Stimulated activated naive CD8-positive, alpha-beta T cell treated with anti-CD3 and anti-CD28 coated beads, Interleukin-15, Interleukin-2, amounts not matched to agents 100 ng/mL and 50 ng/mL, for 24 hours (primary cell): ENCODE results near the gene SPIN4.
A peak's percentile ranks its signal among the peaks of the same experiment; 100 is the strongest.
"Not testable (repeated sequence)": the region's sequence is repeated elsewhere in the genome, so short reads cannot be mapped to it uniquely, and the experiment has no call there.

Experiments used
- H3K27ac Mint-ChIP-seq: one replicate; pipeline ENCODE4 v1.8.0; 2021; ENCODE audit warnings: mild to moderate bottlenecking, mixed read lengths
- H3K27me3 Mint-ChIP-seq: one replicate; pipeline ENCODE4 v1.8.0; 2021; ENCODE audit warnings: mixed read lengths
- H3K36me3 Mint-ChIP-seq: one replicate; pipeline ENCODE4 v1.8.0; 2021; ENCODE audit warnings: low read depth, mixed read lengths
- H3K4me1 Mint-ChIP-seq: one replicate; pipeline ENCODE4 v1.8.0; 2021; ENCODE audit warnings: low read depth, mixed read lengths
- H3K4me3 Mint-ChIP-seq: one replicate; pipeline ENCODE4 v1.8.0; 2021; ENCODE audit warnings: mild to moderate bottlenecking, mixed read lengths
- H3K9me3 Mint-ChIP-seq: one replicate; pipeline ENCODE4 v1.8.0; 2021; ENCODE audit warnings: mixed read lengths

The SPIN4 gene

GRCh38 chrX:63350941-63351616 is at the start of gene SPIN4:
Gene SPIN4, minus strand, starts transcription at chrX:63351332. Its CDS starts 513 bp downstream, at chrX:63350819.
- Mint-ChIP-seq H3K4me3 (peak within 1 kb of the TSS; percentile 92), H3K27me3 (no peaks in the 10 kb centered on the region), H3K9me3 (no peaks in the 10 kb centered on the region), H3K4me1 (peaks cover 21% of the 10 kb centered on the region), H3K36me3 (no peaks in the 10 kb centered on the region), H3K27ac (peak within 1 kb of the TSS; percentile 68)

- no peaks in the 10 kb centered on the region for H3K9me3 Mint-ChIP-seq
- H3K4me1 Mint-ChIP-seq, result no peaks in the 10 kb centered on the region
- no peak overlapping the region for H3K27ac Mint-ChIP-seq
- H3K4me3 Mint-ChIP-seq, result no peak overlapping the region
- no peaks in the 10 kb centered on the region for H3K27me3 Mint-ChIP-seq
- no peaks in the 10 kb centered on the region for H3K36me3 Mint-ChIP-seq
Measured at GRCh38 chrX:63400340-63400739, 49.2 kb upstream of the SPIN4 start.

- H3K4me1 Mint-ChIP-seq, result no peaks in the 10 kb centered on the region
- no peaks in the 10 kb centered on the region for H3K27me3 Mint-ChIP-seq
- no peaks in the 10 kb centered on the region for H3K9me3 Mint-ChIP-seq
- H3K36me3 Mint-ChIP-seq, result no peaks in the 10 kb centered on the region
- H3K27ac Mint-ChIP-seq, result no peak overlapping the region
- H3K4me3 Mint-ChIP-seq, result no peak overlapping the region
Measured at GRCh38 chrX:63394872-63395271, 43.7 kb upstream of the SPIN4 start.

GRCh38 chrX:63393094-63393493 is 42.0 kb upstream of the SPIN4 start:
- H3K27me3 Mint-ChIP-seq, H3K4me1 Mint-ChIP-seq, H3K9me3 Mint-ChIP-seq, H3K36me3 Mint-ChIP-seq, H3K27ac Mint-ChIP-seq, H3K4me3 Mint-ChIP-seq: not testable (repeated sequence)

- Mint-ChIP-seq H3K9me3 (no peaks in the 10 kb centered on the region), H3K27me3 (no peaks in the 10 kb centered on the region), H3K4me1 (no peaks in the 10 kb centered on the region), H3K27ac (no peak overlapping the region), H3K36me3 (no peaks in the 10 kb centered on the region), H3K4me3 (no peak overlapping the region)
Measured at GRCh38 chrX:63387411-63387810, 36.3 kb upstream of the SPIN4 start.

GRCh38 chrX:63384263-63384662 is 33.1 kb upstream of the SPIN4 start:
- not testable (repeated sequence) for H3K27ac Mint-ChIP-seq, H3K36me3 Mint-ChIP-seq, H3K9me3 Mint-ChIP-seq, H3K4me3 Mint-ChIP-seq, H3K27me3 Mint-ChIP-seq, H3K4me1 Mint-ChIP-seq

- H3K4me1 Mint-ChIP-seq, H3K36me3 Mint-ChIP-seq, H3K27ac Mint-ChIP-seq, H3K9me3 Mint-ChIP-seq, H3K27me3 Mint-ChIP-seq, H3K4me3 Mint-ChIP-seq: not testable (repeated sequence)
Measured at GRCh38 chrX:63373012-63373411, 21.9 kb upstream of the SPIN4 start.

DNA sequence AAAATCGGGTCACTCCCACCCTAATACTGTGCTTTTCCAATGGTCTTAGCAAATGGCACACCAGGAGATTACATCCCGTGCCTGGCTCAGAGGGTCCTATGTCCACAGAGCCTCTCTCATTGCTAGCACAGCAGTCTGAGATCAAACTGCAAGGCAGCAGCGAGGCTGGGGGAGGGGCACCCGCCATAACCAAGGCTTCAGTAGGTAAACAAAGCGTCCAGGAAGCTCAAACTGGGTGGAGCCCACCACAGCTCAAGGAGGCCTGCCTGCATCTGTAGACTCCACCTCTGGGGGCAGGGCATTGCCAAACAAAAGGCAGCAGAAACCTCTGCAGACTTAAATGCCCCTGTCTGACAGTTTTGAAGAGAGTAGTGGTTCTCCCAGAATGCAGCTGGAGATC is 16.6 kb upstream of the SPIN4 start:
- not testable (repeated sequence) for H3K27ac Mint-ChIP-seq, H3K36me3 Mint-ChIP-seq, H3K4me1 Mint-ChIP-seq, H3K27me3 Mint-ChIP-seq, H3K4me3 Mint-ChIP-seq
- peaks cover 12% of the 10 kb centered on the region for H3K9me3 Mint-ChIP-seq

DNA sequence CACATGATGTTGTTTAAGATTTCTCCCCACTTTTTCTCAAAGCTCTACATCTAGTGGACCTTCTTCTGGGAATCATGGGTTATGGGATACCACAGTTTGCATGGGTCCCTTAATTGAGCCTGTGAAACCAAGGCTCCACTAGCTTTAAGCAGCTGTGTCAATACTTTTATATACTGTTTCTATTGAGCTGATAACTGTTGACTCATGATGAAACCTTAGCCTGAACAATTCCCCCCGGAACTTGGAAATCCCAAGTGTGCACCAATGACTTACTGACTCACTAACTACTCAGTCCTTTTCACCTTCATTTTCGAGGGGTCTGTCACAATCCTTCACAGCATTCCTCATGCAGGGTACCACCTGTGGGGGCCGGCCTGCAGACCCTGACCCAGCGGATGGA is 12.7 kb upstream of the SPIN4 start:
- Mint-ChIP-seq H3K9me3 (peaks cover 12% of the 10 kb centered on the region), H3K4me1 (no peaks in the 10 kb centered on the region)

GRCh38 chrX:63361494-63361893 is 10.4 kb upstream of the SPIN4 start:
- H3K4me3 Mint-ChIP-seq, result no peak overlapping the region
- H3K27ac Mint-ChIP-seq, result no peak overlapping the region
- peaks cover 8% of the 10 kb centered on the region for H3K9me3 Mint-ChIP-seq
- H3K4me1 Mint-ChIP-seq, result no peaks in the 10 kb centered on the region
- H3K36me3 Mint-ChIP-seq, result no peaks in the 10 kb centered on the region
- H3K27me3 Mint-ChIP-seq, result no peaks in the 10 kb centered on the region

More for the DNA sequence above, 12.7 kb upstream of the SPIN4 start:
- H3K27me3 Mint-ChIP-seq, result no peaks in the 10 kb centered on the region
- no peak overlapping the region for H3K27ac Mint-ChIP-seq
- H3K36me3 Mint-ChIP-seq, result no peaks in the 10 kb centered on the region
- H3K4me3 Mint-ChIP-seq, result no peak overlapping the region

GRCh38 chrX:63354484-63354883 is 3.4 kb upstream of the SPIN4 start:
- Mint-ChIP-seq H3K36me3 (no peaks in the 10 kb centered on the region), H3K4me1 (peaks cover 17% of the 10 kb centered on the region), H3K27ac (no peak overlapping the region)

DNA sequence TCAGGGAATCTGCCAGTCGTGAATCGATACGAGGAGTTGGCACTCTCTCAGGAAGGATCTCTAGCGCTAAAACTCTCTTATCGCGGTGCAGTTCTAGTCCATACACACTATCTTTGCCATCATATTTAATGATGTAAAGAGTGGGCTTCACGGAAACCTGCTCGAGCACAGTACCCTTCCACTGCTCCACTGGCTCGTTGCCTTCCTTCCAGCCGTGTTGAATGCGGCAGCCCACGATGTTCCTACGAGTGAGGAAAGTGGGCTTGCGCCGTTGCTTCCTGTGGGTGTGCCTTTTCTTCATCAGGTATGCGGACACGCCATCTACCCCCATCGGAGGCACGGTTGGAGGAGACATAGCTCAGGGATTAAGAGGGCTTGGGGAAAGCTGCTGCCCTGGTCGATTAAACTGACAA is 661 bp downstream of the SPIN4 start:
- Mint-ChIP-seq H3K27ac (peak overlapping the region; percentile 68), H3K4me3 (peak overlapping the region; percentile 92)

More at GRCh38 chrX:63354484-63354883, 3.4 kb upstream of the SPIN4 start:
- Mint-ChIP-seq H3K9me3 (no peaks in the 10 kb centered on the region), H3K27me3 (no peaks in the 10 kb centered on the region), H3K4me3 (no peak overlapping the region)

DNA sequence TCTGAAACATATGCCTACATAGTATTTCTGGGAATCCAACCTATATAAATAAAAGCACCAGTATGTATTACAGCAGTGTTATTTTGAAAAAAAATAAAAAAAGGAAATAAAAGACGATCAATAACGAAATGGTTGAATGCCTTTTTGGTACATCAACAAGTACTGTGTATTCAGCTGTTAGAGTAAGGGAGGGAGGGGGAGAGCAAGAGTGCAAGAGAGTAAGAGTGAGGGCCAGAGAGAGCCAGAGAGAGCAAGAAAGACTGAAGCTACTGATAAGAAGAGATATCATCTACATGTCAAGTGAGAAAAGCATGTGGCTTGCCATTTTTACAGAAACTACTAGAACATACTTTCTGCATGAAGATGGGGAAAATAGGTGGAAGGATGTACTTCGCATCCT is 1.8 kb downstream of the SPIN4 start:
- H3K27ac Mint-ChIP-seq, result no peak overlapping the region
- peaks cover 21% of the 10 kb centered on the region for H3K4me1 Mint-ChIP-seq
- no peaks in the 10 kb centered on the region for H3K9me3 Mint-ChIP-seq
- no peaks in the 10 kb centered on the region for H3K36me3 Mint-ChIP-seq
- H3K27me3 Mint-ChIP-seq, result no peaks in the 10 kb centered on the region
- H3K4me3 Mint-ChIP-seq, result peak overlapping the region; percentile 92

More for the DNA sequence above, 661 bp downstream of the SPIN4 start:
- Mint-ChIP-seq H3K36me3 (no peaks in the 10 kb centered on the region), H3K27me3 (no peaks in the 10 kb centered on the region), H3K9me3 (no peaks in the 10 kb centered on the region), H3K4me1 (peaks cover 21% of the 10 kb centered on the region)

DNA sequence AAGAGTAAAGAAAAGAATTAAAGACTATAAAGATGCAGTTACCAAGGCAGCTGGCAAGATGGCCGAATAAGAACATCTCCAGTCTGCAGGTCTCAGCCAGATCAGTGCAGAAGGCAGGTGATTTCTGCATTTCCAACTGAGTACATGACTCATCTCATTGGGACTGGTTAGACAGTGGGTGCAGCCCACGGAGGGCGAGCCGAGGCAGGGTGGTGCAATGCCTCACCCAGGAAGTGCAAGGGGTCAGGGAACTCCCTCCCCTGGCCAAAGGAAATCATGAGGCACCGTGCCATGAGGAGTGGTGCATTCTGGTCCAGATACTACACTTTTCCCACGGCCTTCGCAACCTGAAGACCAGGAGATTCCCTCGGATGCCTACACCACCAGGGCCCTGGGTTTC is 20.5 kb downstream of the SPIN4 start:
- Mint-ChIP-seq H3K27me3 (no peaks in the 10 kb centered on the region), H3K9me3 (no peaks in the 10 kb centered on the region), H3K27ac (no peak overlapping the region), H3K4me3 (no peak overlapping the region), H3K4me1 (peaks cover 5% of the 10 kb centered on the region), H3K36me3 (peaks cover 4% of the 10 kb centered on the region)

GRCh38 chrX:63327788-63328187 is 23.3 kb downstream of the SPIN4 start:
- no peaks in the 10 kb centered on the region for H3K36me3 Mint-ChIP-seq
- H3K4me1 Mint-ChIP-seq, result peaks cover 5% of the 10 kb centered on the region
- H3K27me3 Mint-ChIP-seq, result no peaks in the 10 kb centered on the region
- H3K4me3 Mint-ChIP-seq, result no peak overlapping the region
- H3K9me3 Mint-ChIP-seq, result no peaks in the 10 kb centered on the region
- H3K27ac Mint-ChIP-seq, result no peak overlapping the region

DNA sequence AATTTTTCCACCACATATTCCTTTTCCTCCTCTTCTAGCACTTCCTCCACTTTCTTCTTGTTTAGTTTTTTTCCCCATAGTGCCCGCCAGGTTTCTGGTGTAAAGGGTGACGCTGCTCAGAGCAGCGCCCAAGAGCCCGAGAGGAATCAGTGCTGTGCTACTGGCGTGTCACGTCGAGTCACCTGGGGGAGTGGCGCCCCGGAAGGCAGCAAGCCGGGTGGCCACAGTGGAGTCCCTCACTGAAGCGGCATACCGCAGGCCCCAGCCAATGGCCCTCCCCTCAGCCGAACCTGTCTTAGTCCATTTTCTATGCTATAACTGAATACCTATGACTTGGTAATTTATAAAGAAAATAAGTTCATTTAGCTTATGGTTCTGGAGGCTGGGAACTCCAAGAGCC is 51.5 kb downstream of the SPIN4 start:
- Mint-ChIP-seq H3K9me3 (no peaks in the 10 kb centered on the region), H3K4me3 (no peak overlapping the region), H3K36me3 (no peaks in the 10 kb centered on the region), H3K4me1 (no peaks in the 10 kb centered on the region), H3K27me3 (no peaks in the 10 kb centered on the region), H3K27ac (no peak overlapping the region)
